CD14-positive monocyte (primary cell): ENCODE measurements around the gene LINC01488. TPM values are rescaled to one million over a fixed set of nuclear protein-coding genes. Genes with fewer than 3 reads are reported as not detected.

Experiments
- DNase-seq, 3 donors: peaks; one replicate each; pipeline ENCODE4 v3.0.0-alpha.2; 2011 to 2022
- H2AFZ ChIP-seq: 2 replicates; pipeline ENCODE4 v1.6.0; 2012; ENCODE audit warnings: mild to moderate bottlenecking, low read depth, low read length, inconsistent platforms; ENCODE audit not compliant: insufficient read depth, poor library complexity, severe bottlenecking
- H3K27ac ChIP-seq, 2 donors: 1 replicate in 1 of 2; 2 replicates in 1 of 2; pipeline ENCODE4 v1.5.1; 2012 to 2013; ENCODE audit warnings: low read length in 2 of 2, control low read depth in 1 of 2, inconsistent platforms in 1 of 2, low read depth in 1 of 2, mild to moderate bottlenecking in 1 of 2
- H3K27me3 ChIP-seq, 2 donors: one replicate each; pipeline versions ENCODE4 v1.6.0 to v1.6.1; 2011 to 2013; ENCODE audit warnings: low read length in 2 of 2; ENCODE audit not compliant: control insufficient read depth in 2 of 2, insufficient read depth in 2 of 2
- H3K36me3 ChIP-seq, 2 donors: replicated peaks in 1 of 2; 1 replicate in 1 of 2; 2 replicates in 1 of 2; pipeline versions ENCODE4 v1.5.1 to v1.6.1; 2012 to 2013; ENCODE audit warnings: low read length in 2 of 2, control low read depth in 1 of 2, inconsistent platforms in 1 of 2, mild to moderate bottlenecking in 1 of 2; ENCODE audit not compliant: insufficient read depth in 2 of 2, control insufficient read depth in 1 of 2
- H3K4me1 ChIP-seq, 2 donors: 1 replicate in 1 of 2; 2 replicates in 1 of 2; pipeline versions ENCODE4 v1.5.1 to v1.6.1; 2012 to 2013; ENCODE audit warnings: low read length in 2 of 2, control low read depth in 1 of 2, inconsistent platforms in 1 of 2, mild to moderate bottlenecking in 1 of 2, moderate library complexity in 1 of 2; ENCODE audit not compliant: insufficient read depth in 2 of 2, control insufficient read depth in 1 of 2
- H3K4me2 ChIP-seq: replicated peaks from 2 replicates; pipeline ENCODE3; 2012; ENCODE audit warnings: low read length, moderate library complexity, mild to moderate bottlenecking; ENCODE audit not compliant: poor library complexity, severe bottlenecking; ENCODE audit errors: extremely low read depth
- H3K4me3 ChIP-seq, 3 experiments: fragments of 200-600 bp in 1 of 3; sonication (generic) in 1 of 3; replicated peaks in 1 of 3; 1 replicate in 2 of 3; 2 replicates in 1 of 3; pipeline ENCODE4 v1.5.1; 2011 to 2013; ENCODE audit warnings: low read length in 3 of 3, mild to moderate bottlenecking in 3 of 3, control low read depth in 2 of 3, low read depth in 2 of 3, inconsistent platforms in 1 of 3, moderate library complexity in 1 of 3
- H3K79me2 ChIP-seq: 2 replicates; pipeline ENCODE4 v1.6.0; 2012; ENCODE audit warnings: mild to moderate bottlenecking, control low read depth, inconsistent platforms, low read length, moderate library complexity; ENCODE audit not compliant: insufficient read depth
- H3K9ac ChIP-seq: 2 replicates; pipeline ENCODE4 v1.6.0; 2017; ENCODE audit warnings: low read length, mild to moderate bottlenecking; ENCODE audit not compliant: insufficient read depth, poor library complexity, severe bottlenecking
- H3K9me3 ChIP-seq, 2 donors: replicated peaks in 1 of 2; 1 replicate in 1 of 2; 2 replicates in 1 of 2; pipeline versions ENCODE4 v1.5.1 to v1.6.1; 2012 to 2013; ENCODE audit warnings: low read length in 2 of 2, control low read depth in 1 of 2; ENCODE audit not compliant: control insufficient read depth in 1 of 2, insufficient read depth in 1 of 2
- H4K20me1 ChIP-seq: 2 replicates; pipeline ENCODE4 v1.6.0; 2012; ENCODE audit warnings: mild to moderate bottlenecking, low read length, control low read depth, moderate library complexity; ENCODE audit not compliant: insufficient read depth
- H3K27ac Mint-ChIP-seq, 7 donors: one replicate each; pipeline ENCODE4 v1.8.0; 2020; ENCODE audit warnings: mild to moderate bottlenecking in 7 of 7, mixed read lengths in 7 of 7, moderate library complexity in 6 of 7, inconsistent platforms in 2 of 7
- H3K27me3 Mint-ChIP-seq, 3 donors: one replicate each; pipeline ENCODE4 v1.8.0; 2021 to 2022; ENCODE audit warnings: low read depth in 3 of 3, mild to moderate bottlenecking in 3 of 3, mixed read lengths in 3 of 3, moderate library complexity in 3 of 3, inconsistent platforms in 1 of 3
- H3K36me3 Mint-ChIP-seq, 2 donors: one replicate each; pipeline ENCODE4 v1.8.0; 2020; ENCODE audit warnings: mixed read lengths in 2 of 2, inconsistent platforms in 1 of 2, mild to moderate bottlenecking in 1 of 2
- H3K4me1 Mint-ChIP-seq: one replicate; pipeline ENCODE4 v1.8.0; 2020; ENCODE audit warnings: mild to moderate bottlenecking, mixed read lengths
- H3K4me3 Mint-ChIP-seq, 2 donors: one replicate each; pipeline ENCODE4 v1.8.0; 2020; ENCODE audit warnings: mild to moderate bottlenecking in 2 of 2, mixed read lengths in 2 of 2, moderate library complexity in 1 of 2
- H3K9me3 Mint-ChIP-seq, 7 donors: one replicate each; pipeline ENCODE4 v1.8.0; 2020 to 2022; ENCODE audit warnings: mixed read lengths in 7 of 7, mild to moderate bottlenecking in 6 of 7, moderate library complexity in 6 of 7, inconsistent platforms in 2 of 7
- CTCF ChIP-seq: fragments of 200-600 bp; IDR thresholded peaks from one replicate; pipeline ENCODE4 v1.8.0; 2022; ENCODE audit warnings: antibody characterized with exemption, mild to moderate bottlenecking
- WGBS: methylation state at CpG from one replicate; pipeline ENCODE4 v1.1.5; 2013; ENCODE audit warnings: missing lambda C conversion rate; ENCODE audit not compliant: insufficient coverage; 5-methylcytosine and 5-hydroxymethylcytosine counted together
- intact Hi-C, 2 donors: fragments of 100-400 bp; cut with micrococcal nuclease; formaldehyde crosslinking; loops; one replicate each; pipeline versions ENCODE4 v1.15.0 to v1.15.1; 2023
- polyA plus RNA-seq, 3 donors: library from polyadenylated mRNA; depleted of rRNA in 1 of 3; unstranded in 2 of 3; stranded (reverse) in 1 of 3; fragments of 300-500 nt in 2 of 3; fragments of >200 nt in 1 of 3; fragmentation: Illumina TruSeq in 2 of 3; gene quantifications; 1 replicate in 2 of 3; 2 replicates in 1 of 3; pipeline ENCODE4 v1.2.3, GENCODE V29; 2012 to 2021

The LINC01488 gene
- polyA plus RNA-seq, 3 donors: not detected

- Histone ChIP-seq H3K79me2 (no peaks in the 10 kb centered on the region), H3K4me1 (peaks cover 41 to 51% of the 10 kb centered on the region in 2 donors), H3K4me3 (peak overlapping the region in 1 of 3 experiments; percentile 55), H2AFZ (no peak overlapping the region), H3K9me3 (no peaks in the 10 kb centered on the region), H4K20me1 (peaks cover 6% of the 10 kb centered on the region), H3K27me3 (peaks cover 0 to 30% of the 10 kb centered on the region in 2 donors), H3K36me3 (no peaks in the 10 kb centered on the region), H3K27ac (no peak overlapping the region), H3K4me2 (peak overlapping the region; percentile 69), H3K9ac (no peak overlapping the region)
- Mint-ChIP-seq H3K4me1 (peaks cover 50% of the 10 kb centered on the region), H3K27ac (peak overlapping the region; percentile 21 to 83 (median 70)), H3K4me3 (peak overlapping the region; percentile 59 to 83), H3K9me3 (peaks cover 0 to 2% (median 0%) of the 10 kb centered on the region in 7 donors), H3K36me3 (peaks cover 0 to 2% of the 10 kb centered on the region in 2 donors), H3K27me3 (peaks cover 49 to 75% (median 68%) of the 10 kb centered on the region in 3 donors)
- intact Hi-C loops: loop anchor here in 1 of 2 donors (2.0 kb wide), 1 partner anchor 148 kb away; no protein-coding TSS in a partner anchor
- 55% methylated on average over 28 of the region's 32 CpGs for WGBS
- no peak for TF ChIP-seq CTCF
- peak; percentile 53 to 80 (median 78) for DNase-seq
Observed at GRCh38 chr11:69444381-69445130, 36.9 kb upstream of the LINC01488 start.

GRCh38 chr11:69445131-69445470 is 36.4 kb upstream of the LINC01488 start:
- Histone ChIP-seq H3K4me2 (peak overlapping the region; percentile 69), H3K36me3 (no peaks in the 10 kb centered on the region), H2AFZ (no peak overlapping the region), H3K4me1 (peaks cover 46 to 57% of the 10 kb centered on the region in 2 donors), H3K4me3 (peak overlapping the region in 1 of 3 experiments; percentile 20), H3K9ac (no peak overlapping the region), H3K27me3 (peaks cover 0 to 36% of the 10 kb centered on the region in 2 donors), H3K9me3 (no peaks in the 10 kb centered on the region), H3K79me2 (no peaks in the 10 kb centered on the region), H4K20me1 (peaks cover 6% of the 10 kb centered on the region), H3K27ac (no peak overlapping the region)
- Mint-ChIP-seq H3K4me3 (peak overlapping the region; percentile 27 to 67), H3K9me3 (peaks cover 0 to 2% (median 0%) of the 10 kb centered on the region in 7 donors), H3K36me3 (peaks cover 0 to 2% of the 10 kb centered on the region in 2 donors), H3K27me3 (peaks cover 51 to 78% (median 71%) of the 10 kb centered on the region in 3 donors), H3K4me1 (peaks cover 55% of the 10 kb centered on the region), H3K27ac (peak overlapping the region in 2 of 7 donors; percentile 33 to 41)
- no peak for TF ChIP-seq CTCF
- intact Hi-C loops: loop anchor here in 1 of 2 donors (2.0 kb wide), 1 partner anchor 148 kb away; no protein-coding TSS in a partner anchor
- peak; percentile 30 to 67 (median 35) for DNase-seq
- WGBS: 6% methylated on average over 6 of the region's 11 CpGs
